Activated CD4-positive, alpha-beta memory T cell treated with anti-CD3 and anti-CD28 coated beads for 36 hours (primary cell): ENCODE data around the gene TOLLIP. TPM values are rescaled to one million over a fixed set of nuclear protein-coding genes. Genes with fewer than 3 reads are reported as not detected.

Experiments
- CTCF ChIA-PET: fragments of 350-600 bp; sonication (Branson Sonifier 250); formaldehyde crosslinking; loops from one replicate; lab custom pipeline; 2021; ENCODE audit warnings: antibody characterized with exemption, inconsistent platforms; lab: Charles Lee
- POLR2A ChIA-PET: fragments of 350-600 bp; sonication (Branson Sonifier 250); formaldehyde crosslinking; loops from one replicate; lab custom pipeline; 2021; ENCODE audit warnings: antibody characterized with exemption; lab: Charles Lee
- DNase-seq: peaks from one replicate; pipeline ENCODE4 v3.0.0-alpha.2; 2020
- H3K27ac Mint-ChIP-seq: one replicate; pipeline ENCODE4 v1.8.0; 2021; ENCODE audit warnings: mixed read lengths
- H3K27me3 Mint-ChIP-seq: one replicate; pipeline ENCODE4 v1.8.0; 2021; ENCODE audit warnings: mixed read lengths
- H3K36me3 Mint-ChIP-seq: one replicate; pipeline ENCODE4 v1.8.0; 2021; ENCODE audit warnings: mixed read lengths
- H3K4me1 Mint-ChIP-seq: one replicate; pipeline ENCODE4 v1.8.0; 2021; ENCODE audit warnings: low read depth, mixed read lengths
- H3K4me3 Mint-ChIP-seq: one replicate; pipeline ENCODE4 v1.8.0; 2021; ENCODE audit warnings: mild to moderate bottlenecking, mixed read lengths
- H3K9me3 Mint-ChIP-seq: one replicate; pipeline ENCODE4 v1.8.0; 2021; ENCODE audit warnings: mixed read lengths
- intact Hi-C: fragments of 100-400 bp; cut with micrococcal nuclease; formaldehyde crosslinking; loops from one replicate; pipeline ENCODE4 v1.15.1; 2023
- total RNA-seq, 2 experiments: library from RNA; stranded (reverse); gene quantifications; one replicate each; pipeline ENCODE4 v1.2.3, GENCODE V29; 2021

Gene TOLLIP
- total RNA-seq, 2 experiments from 2014 or later: 30.0 to 32.1 TPM

GRCh38 chr11:1299621-1300020 lies 9.8 kb downstream of the TOLLIP start:
- intact Hi-C loops: no loop called here
- H3K4me1 Mint-ChIP-seq: peaks cover 16% of the 10 kb centered on the region
- no peaks in the 10 kb centered on the region for H3K27me3 Mint-ChIP-seq
- ChIA-PET POLR2A (no interaction called here), CTCF (interaction anchor here (1.1 kb wide), 1 partner anchor 97 kb away, joined by 3 read pairs; no protein-coding TSS in a partner anchor)
- H3K27ac Mint-ChIP-seq: no peak overlapping the region
- H3K9me3 Mint-ChIP-seq: no peaks in the 10 kb centered on the region
- no peaks in the 10 kb centered on the region for H3K36me3 Mint-ChIP-seq
- no peak overlapping the region for H3K4me3 Mint-ChIP-seq
- DNase-seq: no peak

- CTCF ChIA-PET: interaction anchor here (1.4 kb wide), 1 partner anchor 276 kb away, joined by 4 read pairs; no protein-coding TSS in a partner anchor
- Mint-ChIP-seq H3K36me3 (no peaks in the 10 kb centered on the region), H3K9me3 (no peaks in the 10 kb centered on the region), H3K27ac (no peak overlapping the region), H3K4me1 (peaks cover 13% of the 10 kb centered on the region), H3K27me3 (no peaks in the 10 kb centered on the region), H3K4me3 (no peak overlapping the region)
- intact Hi-C loops: no loop called here
- peak; percentile 2 for DNase-seq
- POLR2A ChIA-PET: no interaction called here
These were observed 10.5 kb downstream of the TOLLIP start for GRCh38 chr11:1298695-1299492.

GRCh38 chr11:1297576-1298473 lies 11.6 kb downstream of the TOLLIP start:
- POLR2A ChIA-PET: no interaction called here
- Mint-ChIP-seq H3K4me3 (no peak overlapping the region), H3K27ac (no peak overlapping the region)

GRCh38 chr11:1297011-1297575 lies 12.3 kb downstream of the TOLLIP start:
- POLR2A ChIA-PET: no interaction called here
- no peaks in the 10 kb centered on the region for H3K9me3 Mint-ChIP-seq

More at GRCh38 chr11:1297576-1298473, 11.6 kb downstream of the TOLLIP start:
- Mint-ChIP-seq H3K9me3 (no peaks in the 10 kb centered on the region), H3K27me3 (no peaks in the 10 kb centered on the region), H3K36me3 (no peaks in the 10 kb centered on the region), H3K4me1 (peaks cover 7% of the 10 kb centered on the region)
- CTCF ChIA-PET: interaction anchor here (1.4 kb wide), 1 partner anchor 277 kb away, joined by 4 read pairs; no protein-coding TSS in a partner anchor
- DNase-seq: peak; percentile 6
- intact Hi-C loops: no loop called here

GRCh38 chr11:1296287-1296686 lies 13.1 kb downstream of the TOLLIP start:
- Mint-ChIP-seq H3K27me3 (no peaks in the 10 kb centered on the region), H3K4me1 (peaks cover 2% of the 10 kb centered on the region), H3K9me3 (no peaks in the 10 kb centered on the region), H3K27ac (no peak overlapping the region), H3K36me3 (no peaks in the 10 kb centered on the region), H3K4me3 (no peak overlapping the region)
- intact Hi-C loops: no loop called here
- ChIA-PET POLR2A (no interaction called here), CTCF (no interaction called here)
- DNase-seq: no peak

More at GRCh38 chr11:1297011-1297575, 12.3 kb downstream of the TOLLIP start:
- Mint-ChIP-seq H3K27me3 (no peaks in the 10 kb centered on the region), H3K27ac (no peak overlapping the region), H3K4me3 (no peak overlapping the region), H3K4me1 (peaks cover 5% of the 10 kb centered on the region), H3K36me3 (no peaks in the 10 kb centered on the region)
- CTCF ChIA-PET: interaction anchor here (1.4 kb wide), 1 partner anchor 278 kb away, joined by 4 read pairs; no protein-coding TSS in a partner anchor
- DNase-seq: peak; percentile 5
- intact Hi-C loops: no loop called here

- Mint-ChIP-seq H3K27me3 (no peaks in the 10 kb centered on the region), H3K4me1 (peaks cover 2% of the 10 kb centered on the region), H3K27ac (no peak overlapping the region), H3K36me3 (no peaks in the 10 kb centered on the region), H3K4me3 (no peak overlapping the region), H3K9me3 (no peaks in the 10 kb centered on the region)
- ChIA-PET CTCF (no interaction called here), POLR2A (no interaction called here)
- no peak for DNase-seq
- intact Hi-C loops: no loop called here
These were observed 13.8 kb downstream of the TOLLIP start for GRCh38 chr11:1295591-1295990.

GRCh38 chr11:1295086-1295485 lies 14.3 kb downstream of the TOLLIP start:
- H3K4me3 Mint-ChIP-seq: no peak overlapping the region
- CTCF ChIA-PET: no interaction called here
- no peak overlapping the region for H3K27ac Mint-ChIP-seq
- H3K36me3 Mint-ChIP-seq: peaks cover 1% of the 10 kb centered on the region
- peaks cover 2% of the 10 kb centered on the region for H3K4me1 Mint-ChIP-seq
- H3K27me3 Mint-ChIP-seq: no peaks in the 10 kb centered on the region
- no peaks in the 10 kb centered on the region for H3K9me3 Mint-ChIP-seq
- intact Hi-C loops: no loop called here
- POLR2A ChIA-PET: no interaction called here
- DNase-seq: no peak

GRCh38 chr11:1293619-1294015 lies 15.8 kb downstream of the TOLLIP start:
- no peaks in the 10 kb centered on the region for H3K9me3 Mint-ChIP-seq
- CTCF ChIA-PET: interaction anchor here (1.5 to 1.7 kb wide), 2 partner anchors 222 to 281 kb away, joined by 6 to 8 read pairs; no protein-coding TSS in a partner anchor
- DNase-seq: peak; percentile 36
- H3K27ac Mint-ChIP-seq: no peak overlapping the region
- H3K4me1 Mint-ChIP-seq: no peaks in the 10 kb centered on the region
- POLR2A ChIA-PET: no interaction called here
- no peaks in the 10 kb centered on the region for H3K27me3 Mint-ChIP-seq
- peaks cover 7% of the 10 kb centered on the region for H3K36me3 Mint-ChIP-seq
- intact Hi-C loops: no loop called here
- no peak overlapping the region for H3K4me3 Mint-ChIP-seq

GRCh38 chr11:1292644-1293618 lies 16.5 kb downstream of the TOLLIP start:
- ChIA-PET CTCF (interaction anchor here (1.5 to 1.7 kb wide), 2 partner anchors 222 to 282 kb away, joined by 6 to 8 read pairs; no protein-coding TSS in a partner anchor), POLR2A (no interaction called here)
- no peaks in the 10 kb centered on the region for H3K27me3 Mint-ChIP-seq

GRCh38 chr11:1292018-1292643 lies 17.3 kb downstream of the TOLLIP start:
- Mint-ChIP-seq H3K4me1 (no peaks in the 10 kb centered on the region), H3K36me3 (peaks cover 12% of the 10 kb centered on the region), H3K4me3 (no peak overlapping the region), H3K9me3 (no peaks in the 10 kb centered on the region), H3K27ac (no peak overlapping the region), H3K27me3 (no peaks in the 10 kb centered on the region)
- ChIA-PET CTCF (no interaction called here), POLR2A (no interaction called here)
- intact Hi-C loops: no loop called here
- no peak for DNase-seq

More at GRCh38 chr11:1292644-1293618, 16.5 kb downstream of the TOLLIP start:
- DNase-seq: no peak
- H3K36me3 Mint-ChIP-seq: peaks cover 10% of the 10 kb centered on the region
- H3K27ac Mint-ChIP-seq: no peak overlapping the region
- H3K4me1 Mint-ChIP-seq: no peaks in the 10 kb centered on the region
- no peaks in the 10 kb centered on the region for H3K9me3 Mint-ChIP-seq
- intact Hi-C loops: no loop called here
- no peak overlapping the region for H3K4me3 Mint-ChIP-seq
